Activated CD4-positive, CD25-positive, alpha-beta regulatory T cell treated with anti-CD3 and anti-CD28 coated beads, Interleukin-2, amount 50 U/mL, for 24 hours (primary cell): Measurements from ENCODE around the gene SPATA46.
"Not testable (repeated sequence)": the region's sequence is repeated elsewhere in the genome, so short reads cannot be mapped to it uniquely, and the experiment has no call there.

Source experiments
- ATAC-seq, 2 donors: fragments of 150-1000 bp; cut with Tn5 transposase; one replicate each; pipeline ENCODE4 v1.10.0; 2021; ENCODE audit warnings: mild to moderate bottlenecking in 1 of 2, moderate library complexity in 1 of 2

Gene SPATA46

GRCh38 chr1:162376691-162377090, at the start of gene SPATA46:
TSS of gene SPATA46 (minus strand) at chr1:162376854. CDS start at chr1:162376790, 64 bp downstream.
- ATAC-seq = no peak

GRCh38 chr1:162422662-162423375, 46.2 kb upstream of the SPATA46 start:
- ATAC-seq = no peak

GRCh38 chr1:162421258-162422164, 44.9 kb upstream of the SPATA46 start:
- ATAC-seq = no peak

GRCh38 chr1:162420120-162420519, 43.5 kb upstream of the SPATA46 start:
- no peak for ATAC-seq

- ATAC-seq = not testable (repeated sequence)
Measured at GRCh38 chr1:162419450-162419931, 42.8 kb upstream of the SPATA46 start.

- not testable (repeated sequence) for ATAC-seq
Measured at GRCh38 chr1:162418584-162418983, 41.9 kb upstream of the SPATA46 start.

- ATAC-seq = no peak
Measured at GRCh38 chr1:162417650-162418049, 41.0 kb upstream of the SPATA46 start.

GRCh38 chr1:162416909-162417308, 40.3 kb upstream of the SPATA46 start:
- ATAC-seq = no peak

GRCh38 chr1:162416215-162416614, 39.6 kb upstream of the SPATA46 start:
- ATAC-seq = no peak

- no peak for ATAC-seq
Measured at GRCh38 chr1:162412002-162412401, 35.3 kb upstream of the SPATA46 start, which contains the start of gene SH2D1B. TSS of gene SH2D1B (minus strand) at chr1:162412136. CDS start at chr1:162412016, 120 bp downstream.

- ATAC-seq = no peak
Measured at GRCh38 chr1:162407539-162407938, 30.9 kb upstream of the SPATA46 start.

- no peak for ATAC-seq
Measured at GRCh38 chr1:162406811-162407210, 30.2 kb upstream of the SPATA46 start.

- no peak for ATAC-seq
Measured at GRCh38 chr1:162405800-162406199, 29.1 kb upstream of the SPATA46 start.

- no peak for ATAC-seq
Measured at GRCh38 chr1:162404550-162405160, 28.0 kb upstream of the SPATA46 start.

GRCh38 chr1:162400790-162401355, 24.2 kb upstream of the SPATA46 start:
- ATAC-seq = no peak

- ATAC-seq = no peak
Measured at GRCh38 chr1:162398999-162399580, 22.4 kb upstream of the SPATA46 start.

- no peak for ATAC-seq
Measured at GRCh38 chr1:162397943-162398560, 21.4 kb upstream of the SPATA46 start.

GRCh38 chr1:162397039-162397448, 20.4 kb upstream of the SPATA46 start:
- no peak for ATAC-seq

- ATAC-seq = no peak
Measured at GRCh38 chr1:162396201-162396906, 19.7 kb upstream of the SPATA46 start.

GRCh38 chr1:162391790-162392563, 15.3 kb upstream of the SPATA46 start:
- no peak for ATAC-seq
